WTC11 (cell line): ENCODE measurements around the gene RAG2. TPM values are rescaled to one million over a fixed set of nuclear protein-coding genes. Genes with fewer than 3 reads are reported as not detected.

Source experiments
- ATAC-seq: fragments of 200-7000 bp; cut with Tn5 transposase; 2 replicates; pipeline ENCODE4 v1.10.0; 2021; ENCODE audit warnings: mild to moderate bottlenecking, moderate library complexity
- CTCF ChIA-PET: fragments of 300-600 bp; sonication (Branson Sonifier 250); formaldehyde crosslinking; loops from one replicate; lab custom pipeline; 2021; ENCODE audit warnings: antibody characterized with exemption; lab: Charles Lee
- POLR2A ChIA-PET: fragments of 350-600 bp; sonication (Branson Sonifier 250); formaldehyde crosslinking; loops from one replicate; lab custom pipeline; 2021; ENCODE audit warnings: antibody characterized with exemption; lab: Charles Lee
- DNase-seq: peaks from one replicate; pipeline ENCODE4 v3.0.0; 2021; ENCODE audit warnings: low spot score
- H3K27ac Mint-ChIP-seq: 2 replicates; pipeline ENCODE4 v1.8.0; 2021; ENCODE audit warnings: mixed read lengths
- H3K27me3 Mint-ChIP-seq: 2 replicates; pipeline ENCODE4 v1.8.0; 2021; ENCODE audit warnings: low read depth, mild to moderate bottlenecking, moderate library complexity, mixed read lengths
- H3K36me3 Mint-ChIP-seq: 2 replicates; pipeline ENCODE4 v1.8.0; 2021; ENCODE audit warnings: mixed read lengths
- H3K4me1 Mint-ChIP-seq: 2 replicates; pipeline ENCODE4 v1.8.0; 2022; ENCODE audit warnings: mixed read lengths
- H3K4me3 Mint-ChIP-seq: 2 replicates; pipeline ENCODE4 v1.8.0; 2021; ENCODE audit warnings: mild to moderate bottlenecking, moderate library complexity, mixed read lengths
- H3K9me3 Mint-ChIP-seq: 2 replicates; pipeline ENCODE4 v1.8.0; 2021; ENCODE audit warnings: mixed read lengths
- FOXK1 ChIP-seq: sonication (generic); formaldehyde crosslinking; IDR thresholded peaks from 2 replicates; pipeline ENCODE4 v1.8.0; 2022; ENCODE audit warnings: mild to moderate bottlenecking, moderate library complexity, missing genetic modification reagents
- GABPB1 ChIP-seq: sonication (generic); formaldehyde crosslinking; IDR thresholded peaks from 2 replicates; pipeline ENCODE4 v1.8.1; 2023; ENCODE audit warnings: mild to moderate bottlenecking, missing genetic modification reagents
- JAZF1 ChIP-seq: fragments of 250-450 bp; sonication (Bioruptor Pico); IDR thresholded peaks from 2 replicates; pipeline ENCODE4 v1.9.0; 2021; ENCODE audit warnings: moderate library complexity, mild to moderate bottlenecking, inconsistent platforms
- ZNF317 ChIP-seq: sonication (generic); formaldehyde crosslinking; IDR thresholded peaks from 2 replicates; pipeline ENCODE4 v1.8.1; 2023; ENCODE audit warnings: low read depth, mild to moderate bottlenecking, moderate library complexity, missing genetic modification reagents, borderline replicate concordance
- ZNF671 ChIP-seq: fragments of 250-450 bp; sonication (Bioruptor Pico); IDR thresholded peaks from 2 replicates; pipeline ENCODE4 v1.8.0; 2021; ENCODE audit warnings: mild to moderate bottlenecking
- total RNA-seq: library from RNA; stranded (reverse); gene quantifications from 3 replicates; pipeline ENCODE4 v1.2.3, GENCODE V29; 2021
- TF ChIP-seq, protein P1 (sequence below): sonication (generic); formaldehyde crosslinking; IDR thresholded peaks from 2 replicates; pipeline ENCODE4 v1.8.0; 2022; ENCODE audit warnings: mild to moderate bottlenecking, missing genetic modification reagents

Gene RAG2
- total RNA-seq, 1 experiment from 2014 or later = not detected

DNA sequence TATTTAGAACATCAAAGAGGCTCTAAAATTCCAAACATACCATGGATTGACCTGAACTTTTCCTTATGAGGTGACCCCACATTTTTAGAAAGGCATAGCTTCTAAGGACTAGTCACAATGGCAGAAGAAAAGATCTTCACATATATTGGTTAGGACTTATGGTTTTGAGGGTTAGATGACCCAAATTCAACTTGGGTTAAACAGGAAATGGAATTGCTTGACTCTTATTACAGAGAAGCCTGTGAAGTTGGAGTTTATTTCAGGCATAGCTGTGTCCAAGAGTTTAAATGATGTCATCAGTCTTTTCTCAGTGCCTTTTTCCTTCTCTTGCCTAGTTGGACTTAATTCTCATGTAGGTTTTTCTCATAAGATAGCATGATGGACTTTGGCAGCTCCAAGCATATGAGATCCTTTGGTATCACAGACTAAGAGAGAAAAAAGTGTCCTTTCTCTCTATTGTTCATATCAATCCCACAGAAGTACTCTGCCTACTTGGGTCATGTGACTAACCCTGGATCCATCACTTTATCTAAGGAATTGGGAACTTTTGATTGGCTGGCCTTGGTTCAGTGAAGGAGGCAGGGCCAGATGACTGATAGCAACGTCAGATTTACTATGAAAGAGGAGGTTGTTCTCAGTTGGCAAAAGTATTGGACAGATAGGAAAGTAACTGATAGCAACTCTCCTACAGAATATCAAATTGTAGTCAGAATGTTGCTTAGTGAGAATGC is 47.5 kb downstream of the RAG2 start:
- Mint-ChIP-seq H3K9me3 (peaks cover 56% of the 10 kb centered on the region), H3K27me3 (peaks cover 24% of the 10 kb centered on the region), H3K27ac (no peak overlapping the region), H3K36me3 (peaks cover 33% of the 10 kb centered on the region), H3K4me1 (no peaks in the 10 kb centered on the region), H3K4me3 (no peak overlapping the region)
- ChIA-PET CTCF (no interaction called here), POLR2A (no interaction called here)
- DNase-seq = no peak
- no peak for ATAC-seq
- TF ChIP-seq ZNF317 (CRISPR knock-in tag) (no peak), GABPB1 (CRISPR knock-in tag) (no peak), JAZF1 (CRISPR knock-in tag) (no peak), ZNF671 (CRISPR knock-in tag) (no peak), FOXK1 (CRISPR knock-in tag) (no peak)
- TF ChIP-seq, protein P1, sequence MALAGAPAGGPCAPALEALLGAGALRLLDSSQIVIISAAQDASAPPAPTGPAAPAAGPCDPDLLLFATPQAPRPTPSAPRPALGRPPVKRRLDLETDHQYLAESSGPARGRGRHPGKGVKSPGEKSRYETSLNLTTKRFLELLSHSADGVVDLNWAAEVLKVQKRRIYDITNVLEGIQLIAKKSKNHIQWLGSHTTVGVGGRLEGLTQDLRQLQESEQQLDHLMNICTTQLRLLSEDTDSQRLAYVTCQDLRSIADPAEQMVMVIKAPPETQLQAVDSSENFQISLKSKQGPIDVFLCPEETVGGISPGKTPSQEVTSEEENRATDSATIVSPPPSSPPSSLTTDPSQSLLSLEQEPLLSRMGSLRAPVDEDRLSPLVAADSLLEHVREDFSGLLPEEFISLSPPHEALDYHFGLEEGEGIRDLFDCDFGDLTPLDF = no peak
- TF ChIP-seq, all 79 proteins: peak for 0

Other genes with a start within 250 kb of the RAG2 start
- gene TRAF6, start 88.0 kb downstream of the RAG2 start, total RNA-seq = 5.2 to 6.6 TPM (median 5.9 TPM) in 3 replicates
- 0.55 to 0.90 TPM (median 0.82 TPM) in 3 replicates for gene RAG1, start 30.2 kb downstream of the RAG2 start, total RNA-seq
- 3.8 to 4.2 TPM (median 4.1 TPM) in 3 replicates for gene IFTAP, start 3.7 kb downstream of the RAG2 start, total RNA-seq